A673 (cell line): ENCODE data around the gene PARP12. TPM values are rescaled to one million over a fixed set of nuclear protein-coding genes. Genes with fewer than 3 reads are reported as not detected.

Experiments
- BruUV-seq: library from RNA; stranded (reverse); fragments of 400-500 nt; replicated peaks from 2 replicates; lab custom pipeline; 2021; lab: Mats Ljungman, UMichigan
- CTCF ChIA-PET: fragments of 300-600 bp; sonication (Branson Sonifier 250); formaldehyde crosslinking; loops from one replicate; lab custom pipeline; 2022; ENCODE audit warnings: antibody characterized with exemption; lab: Charles Lee
- POLR2A ChIA-PET: fragments of 300-600 bp; sonication (Branson Sonifier 250); formaldehyde crosslinking; loops from one replicate; lab custom pipeline; 2022; ENCODE audit warnings: antibody characterized with exemption; ENCODE audit not compliant: low non-redundant PET; lab: Charles Lee
- DNase-seq: peaks from one replicate; pipeline ENCODE4 v3.0.0-alpha.2; 2015; ENCODE audit warnings: low spot score
- H3K27ac ChIP-seq: fragments of 200-600 bp; sonication (generic); 2 replicates; pipeline ENCODE4 v1.5.1; 2016; ENCODE audit warnings: mixed run types, low read depth, mild to moderate bottlenecking, mixed read lengths, antibody characterized with exemption, low read length; ENCODE audit not compliant: poor library complexity, severe bottlenecking
- H3K27me3 ChIP-seq: fragments of 200-600 bp; sonication (generic); replicated peaks from 2 replicates; pipeline ENCODE4 v1.6.1; 2017; ENCODE audit warnings: mixed run types, low read depth, mild to moderate bottlenecking, mixed read lengths, antibody characterized with exemption, low read length; ENCODE audit not compliant: insufficient read depth, poor library complexity
- H3K36me3 ChIP-seq: fragments of 200-600 bp; sonication (generic); 2 replicates; pipeline ENCODE4 v1.6.1; 2016; ENCODE audit warnings: mixed run types, mild to moderate bottlenecking, mixed read lengths, antibody characterized with exemption, low read length; ENCODE audit not compliant: insufficient read depth, poor library complexity, severe bottlenecking
- H3K4me1 ChIP-seq: fragments of 200-600 bp; sonication (generic); 2 replicates; pipeline ENCODE4 v1.6.1; 2017; ENCODE audit warnings: mixed run types, mild to moderate bottlenecking, mixed read lengths, antibody characterized with exemption, low read length; ENCODE audit not compliant: insufficient read depth, poor library complexity, severe bottlenecking
- H3K4me3 ChIP-seq: fragments of 200-600 bp; sonication (generic); 2 replicates; pipeline ENCODE4 v1.5.1; 2016; ENCODE audit warnings: low read depth, mixed run types, mild to moderate bottlenecking, mixed read lengths, low read length; ENCODE audit not compliant: poor library complexity, severe bottlenecking
- H3K9me3 ChIP-seq: fragments of 200-600 bp; sonication (generic); 2 replicates; pipeline ENCODE4 v1.6.1; 2016; ENCODE audit warnings: mixed run types, low read depth, mild to moderate bottlenecking, mixed read lengths, antibody characterized with exemption, low read length; ENCODE audit not compliant: poor library complexity, severe bottlenecking
- EZH2 ChIP-seq: fragments of 200-600 bp; sonication (generic); IDR thresholded peaks from 2 replicates; pipeline ENCODE4 v1.6.1; 2017; ENCODE audit warnings: borderline replicate concordance, low read depth, mild to moderate bottlenecking, mixed read lengths, antibody characterized with exemption, low read length; ENCODE audit not compliant: poor library complexity, severe bottlenecking
- intact Hi-C: fragments of 100-400 bp; cut with micrococcal nuclease; formaldehyde crosslinking; loops from one replicate; pipeline ENCODE4 v1.10.0; 2022; ENCODE audit not compliant: unreplicated experiment
- total RNA-seq: library from RNA; stranded (reverse); gene quantifications from 2 replicates; pipeline ENCODE4 v1.2.3, GENCODE V29; 2021
- TF ChIP-seq, protein P1 (sequence below): fragments of 300-800, 200-600 bp; sonication (generic); conservative IDR thresholded peaks from 2 replicates; pipeline ENCODE4 v1.5.1; 2017; ENCODE audit warnings: low read depth, mild to moderate bottlenecking, antibody characterized with exemption, low read length, moderate library complexity, mixed read lengths

The PARP12 gene
- total RNA-seq, 1 experiment from 2014 or later, result 17.8 TPM

DNA sequence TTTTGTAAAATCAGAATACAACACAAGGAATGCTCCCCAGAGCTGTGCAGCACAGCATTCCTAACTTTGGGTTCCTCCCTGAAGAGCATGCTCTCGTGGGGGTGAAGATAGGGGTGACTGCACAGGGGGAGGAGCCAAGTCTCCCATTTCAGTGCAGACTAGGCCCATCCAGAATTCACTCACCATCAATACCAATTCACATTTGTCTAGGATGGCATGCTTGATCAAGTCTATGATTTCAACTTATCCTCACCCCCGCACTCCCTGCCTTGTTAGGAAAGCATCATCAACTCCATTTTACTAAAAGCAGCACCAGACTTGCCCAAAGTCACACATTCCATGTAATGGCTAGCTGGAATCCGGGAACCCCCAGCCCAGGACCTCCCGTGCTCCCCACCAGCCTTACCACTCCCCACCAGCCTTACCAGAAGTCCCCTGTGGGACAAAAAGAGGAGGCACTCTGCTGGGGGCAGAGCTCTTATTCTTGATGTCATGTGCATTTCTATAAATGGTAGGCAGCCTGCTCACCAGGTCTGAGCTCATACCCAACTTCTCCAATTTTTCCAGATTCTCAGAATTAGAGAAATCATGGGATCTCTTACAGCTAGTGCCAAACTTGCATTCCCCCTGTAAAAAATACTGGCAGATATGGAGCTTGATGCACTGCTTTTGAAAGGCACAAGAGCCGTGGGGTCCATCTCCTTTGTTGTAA lies 6.2 kb downstream of the PARP12 start:
- H3K27me3 ChIP-seq, result no peaks in the 10 kb centered on the region
- intact Hi-C loops, result no loop called here
- POLR2A ChIA-PET, result no interaction called here
- H3K4me3 ChIP-seq, result no peak overlapping the region
- no peak for DNase-seq
- no peaks in the 10 kb centered on the region for H3K36me3 ChIP-seq
- no TSS peak for BruUV-seq
- no peak for TF ChIP-seq EZH2
- TF ChIP-seq, protein P1, sequence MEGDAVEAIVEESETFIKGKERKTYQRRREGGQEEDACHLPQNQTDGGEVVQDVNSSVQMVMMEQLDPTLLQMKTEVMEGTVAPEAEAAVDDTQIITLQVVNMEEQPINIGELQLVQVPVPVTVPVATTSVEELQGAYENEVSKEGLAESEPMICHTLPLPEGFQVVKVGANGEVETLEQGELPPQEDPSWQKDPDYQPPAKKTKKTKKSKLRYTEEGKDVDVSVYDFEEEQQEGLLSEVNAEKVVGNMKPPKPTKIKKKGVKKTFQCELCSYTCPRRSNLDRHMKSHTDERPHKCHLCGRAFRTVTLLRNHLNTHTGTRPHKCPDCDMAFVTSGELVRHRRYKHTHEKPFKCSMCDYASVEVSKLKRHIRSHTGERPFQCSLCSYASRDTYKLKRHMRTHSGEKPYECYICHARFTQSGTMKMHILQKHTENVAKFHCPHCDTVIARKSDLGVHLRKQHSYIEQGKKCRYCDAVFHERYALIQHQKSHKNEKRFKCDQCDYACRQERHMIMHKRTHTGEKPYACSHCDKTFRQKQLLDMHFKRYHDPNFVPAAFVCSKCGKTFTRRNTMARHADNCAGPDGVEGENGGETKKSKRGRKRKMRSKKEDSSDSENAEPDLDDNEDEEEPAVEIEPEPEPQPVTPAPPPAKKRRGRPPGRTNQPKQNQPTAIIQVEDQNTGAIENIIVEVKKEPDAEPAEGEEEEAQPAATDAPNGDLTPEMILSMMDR, result no peak
- CTCF ChIA-PET, result no interaction called here
- H3K4me1 ChIP-seq, result no peaks in the 10 kb centered on the region
- no peaks in the 10 kb centered on the region for H3K9me3 ChIP-seq
- H3K27ac ChIP-seq, result no peak overlapping the region

- no peak overlapping the region for H3K27ac ChIP-seq
- DNase-seq, result no peak
- no peaks in the 10 kb centered on the region for H3K27me3 ChIP-seq
- no peaks in the 10 kb centered on the region for H3K4me1 ChIP-seq
- ChIA-PET CTCF (no interaction called here), POLR2A (no interaction called here)
- intact Hi-C loops, result no loop called here
- H3K9me3 ChIP-seq, result no peaks in the 10 kb centered on the region
- no peak overlapping the region for H3K4me3 ChIP-seq
- BruUV-seq, result no TSS peak
- TF ChIP-seq, protein P1, result no peak
- no peak for TF ChIP-seq EZH2
- H3K36me3 ChIP-seq, result no peaks in the 10 kb centered on the region
Observed at GRCh38 chr7:140055833-140056232, 6.9 kb downstream of the PARP12 start.

DNA sequence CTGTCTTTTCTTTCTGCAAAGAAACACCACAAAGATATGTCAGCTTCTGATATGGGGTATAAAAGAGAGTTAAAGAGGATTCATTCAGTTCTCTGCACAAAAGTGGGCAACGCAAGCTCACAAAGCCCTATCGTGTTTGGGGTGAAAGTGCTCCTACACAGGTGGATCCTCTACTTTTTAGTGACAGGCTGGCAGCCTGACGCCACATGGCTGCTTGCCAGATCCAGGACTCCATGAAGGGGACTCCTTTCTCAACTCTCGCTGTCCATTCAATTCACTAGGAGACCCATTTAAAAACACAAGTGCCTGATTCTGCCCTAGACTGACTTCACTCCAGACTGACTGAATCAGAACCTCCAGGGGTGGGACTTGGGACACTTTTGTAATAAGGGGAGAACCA lies 8.0 kb downstream of the PARP12 start:
- intact Hi-C loops, result no loop called here
- no peaks in the 10 kb centered on the region for H3K4me1 ChIP-seq
- H3K27ac ChIP-seq, result no peak overlapping the region
- H3K27me3 ChIP-seq, result no peaks in the 10 kb centered on the region
- H3K36me3 ChIP-seq, result no peaks in the 10 kb centered on the region
- no peak overlapping the region for H3K4me3 ChIP-seq
- no peak for DNase-seq
- TF ChIP-seq, protein P1, result no peak
- no peak for TF ChIP-seq EZH2
- no peaks in the 10 kb centered on the region for H3K9me3 ChIP-seq
- no TSS peak for BruUV-seq
- ChIA-PET CTCF (no interaction called here), POLR2A (no interaction called here)
